Esophagus (tissue), 2 donors: ENCODE measurements around the gene AGXT. TPM values are rescaled to one million over a fixed set of nuclear protein-coding genes. Genes with fewer than 3 reads are reported as not detected.
"Not testable (repeated sequence)": the region's sequence is repeated elsewhere in the genome, so short reads cannot be mapped to it uniquely, and the experiment has no call there.

Experiments
- H3K27ac ChIP-seq, 2 donors: one replicate each; pipeline ENCODE4 v1.5.1; 2013; ENCODE audit warnings: low read depth in 2 of 2, mild to moderate bottlenecking in 2 of 2, inconsistent platforms in 1 of 2, low read length in 1 of 2, moderate library complexity in 1 of 2
- H3K27me3 ChIP-seq, 2 donors: one replicate each; pipeline ENCODE4 v1.6.1; 2013; ENCODE audit warnings: low read length in 2 of 2, control low read depth in 1 of 2, mild to moderate bottlenecking in 1 of 2; ENCODE audit not compliant: insufficient read depth in 2 of 2, control insufficient read depth in 1 of 2
- H3K36me3 ChIP-seq, 2 donors: one replicate each; pipeline ENCODE4 v1.6.1; 2013; ENCODE audit warnings: low read length in 1 of 2; ENCODE audit not compliant: control insufficient read depth in 2 of 2, insufficient read depth in 2 of 2
- H3K4me1 ChIP-seq, 2 donors: one replicate each; pipeline ENCODE4 v1.6.1; 2013; ENCODE audit warnings: low read length in 1 of 2; ENCODE audit not compliant: control insufficient read depth in 2 of 2, insufficient read depth in 2 of 2
- H3K4me3 ChIP-seq, 2 donors: one replicate each; pipeline ENCODE4 v1.5.1; 2013; ENCODE audit warnings: low read length in 2 of 2, mild to moderate bottlenecking in 2 of 2, low read depth in 1 of 2, moderate library complexity in 1 of 2
- H3K9me3 ChIP-seq, 2 donors: one replicate each; pipeline ENCODE4 v1.6.1; 2013; ENCODE audit warnings: mild to moderate bottlenecking in 2 of 2, low read depth in 1 of 2, low read length in 1 of 2, moderate library complexity in 1 of 2; ENCODE audit not compliant: control insufficient read depth in 2 of 2, insufficient read depth in 1 of 2
- WGBS, 2 donors: extraction: QIAGEN DNeasy Blood & Tissue Kit; methylation state at CpG; one replicate each; pipeline ENCODE4 v1.1.7; 2013; 5-methylcytosine and 5-hydroxymethylcytosine counted together
- polyA plus RNA-seq, 2 donors: library from polyadenylated mRNA; stranded (reverse); fragments of 200-250 nt; gene quantifications; one replicate each; pipeline ENCODE4 v1.2.3, GENCODE V29; 2013
- donor health status: healthy with polysubstance abuse.
- donor health status: Bipolar disorder and iron deficiency.

AGXT gene
- polyA plus RNA-seq, 2 donors: not detected

DNA sequence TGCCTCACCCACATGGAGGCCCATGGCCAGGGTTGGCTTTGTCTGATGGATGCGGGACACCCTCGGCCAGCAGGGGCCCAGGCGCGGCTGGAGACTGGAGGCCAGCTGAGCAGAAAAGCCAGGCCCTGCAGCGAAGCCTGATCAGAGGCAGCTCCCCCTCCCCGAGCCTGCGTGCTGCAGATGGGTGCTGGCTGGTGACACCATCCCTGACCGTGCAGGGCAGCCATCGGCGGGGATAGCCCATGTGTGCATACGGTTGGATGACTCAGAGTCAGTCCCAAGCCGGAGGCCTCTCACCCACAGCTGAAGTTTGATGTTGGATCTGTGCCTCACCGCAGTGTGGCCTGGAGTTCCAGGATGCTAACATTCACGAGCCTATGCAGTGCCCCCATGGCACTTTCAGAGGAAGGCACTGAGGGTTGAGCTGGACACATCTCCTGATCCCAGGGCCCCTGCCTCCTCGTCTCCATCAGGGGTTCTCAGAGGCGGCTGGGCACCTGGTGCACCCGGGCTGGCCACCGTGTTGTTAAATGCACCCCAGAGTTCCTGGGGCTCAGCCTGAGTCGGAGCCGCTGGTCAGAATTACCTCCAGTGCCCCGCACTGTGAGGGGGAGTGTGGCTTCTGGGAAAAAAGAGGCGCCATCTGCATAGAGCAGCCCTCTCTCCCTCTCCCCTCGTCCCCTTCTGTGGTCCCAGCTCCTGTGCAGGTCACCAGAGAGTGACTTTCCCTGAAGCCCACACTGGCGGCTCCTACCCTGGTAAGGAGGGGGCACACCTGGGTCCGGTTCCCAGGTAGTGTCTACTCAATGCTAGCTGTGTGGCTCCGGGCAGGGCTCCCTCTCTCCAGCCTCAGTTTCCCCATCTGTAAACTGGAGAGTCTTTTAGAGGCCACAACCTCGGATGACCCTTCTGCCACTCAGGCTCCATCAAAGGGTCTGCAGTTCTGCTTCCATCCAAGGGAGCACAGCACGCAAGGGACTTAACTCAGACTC is 29.2 kb upstream of the AGXT start:
- no peaks in the 10 kb centered on the region for H3K4me1 ChIP-seq
- no peak overlapping the region for H3K4me3 ChIP-seq
- WGBS, 2 donors: 83 to 85% methylated on average over 28 of the region's 28 CpGs
- H3K27me3 ChIP-seq: peaks cover 0 to 3% of the 10 kb centered on the region in 2 donors
- no peak overlapping the region for H3K27ac ChIP-seq
- H3K36me3 ChIP-seq: no peaks in the 10 kb centered on the region
- no peaks in the 10 kb centered on the region for H3K9me3 ChIP-seq

DNA sequence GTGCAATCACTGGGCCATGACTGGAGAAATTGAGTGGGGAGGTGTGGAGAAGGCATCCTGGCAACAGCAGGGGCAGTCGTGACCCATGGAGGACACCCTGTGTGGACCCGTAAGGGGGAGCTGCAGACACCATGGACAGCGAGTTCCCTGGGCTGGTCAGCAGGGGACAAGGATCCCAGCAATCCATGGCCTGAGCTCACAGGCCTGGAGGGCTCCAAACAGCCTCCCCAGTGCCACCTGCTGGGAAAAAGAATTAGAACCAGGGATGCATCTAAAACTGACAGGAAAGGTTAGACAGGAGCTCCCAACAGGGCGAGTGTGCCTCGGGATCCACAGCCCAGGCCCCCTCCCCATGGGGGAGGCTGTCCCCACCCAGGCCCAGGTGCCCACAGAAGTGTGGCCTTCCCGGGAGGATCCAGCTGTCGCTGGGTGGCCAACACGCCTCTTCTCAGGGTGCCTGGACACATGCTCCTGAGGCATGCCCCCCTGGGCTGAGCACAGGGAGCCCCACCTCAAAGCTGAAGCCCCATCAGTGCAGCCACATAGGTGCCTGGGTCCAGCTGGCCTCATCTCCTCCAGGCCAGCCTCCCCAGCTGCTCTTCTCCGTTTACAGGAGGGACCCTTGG is 28.1 kb upstream of the AGXT start:
- Histone ChIP-seq H3K36me3 (no peaks in the 10 kb centered on the region), H3K27me3 (peaks cover 0 to 3% of the 10 kb centered on the region in 2 donors), H3K4me3 (no peak overlapping the region), H3K27ac (no peak overlapping the region), H3K9me3 (no peaks in the 10 kb centered on the region), H3K4me1 (no peaks in the 10 kb centered on the region)
- 38 to 40% methylated on average over 9 of the region's 9 CpGs for WGBS, 2 donors

DNA sequence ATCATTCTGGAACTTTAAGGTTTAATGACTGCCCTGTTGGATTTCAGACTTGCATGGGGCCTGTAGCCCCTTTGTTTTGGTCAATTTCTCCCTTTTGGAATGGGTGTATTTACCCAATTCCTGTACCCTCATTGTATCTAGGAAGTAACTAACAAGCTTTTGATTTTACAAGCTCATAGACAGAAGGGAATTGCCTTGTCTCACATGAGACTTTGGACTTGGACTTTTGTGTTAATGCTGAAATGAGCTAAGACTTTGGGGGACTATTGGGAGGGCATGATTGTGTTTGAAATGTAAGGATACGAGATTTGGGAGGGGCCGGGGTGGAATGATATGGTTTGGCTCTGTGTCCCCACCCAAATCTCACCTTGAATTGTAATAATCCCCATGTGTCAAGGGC is 22.3 kb upstream of the AGXT start:
- not testable (repeated sequence) for H3K4me1 ChIP-seq, H3K27ac ChIP-seq, H3K9me3 ChIP-seq, H3K36me3 ChIP-seq, H3K27me3 ChIP-seq, H3K4me3 ChIP-seq
- WGBS, 2 donors: 77 to 79% methylated on average over 2 of the region's 2 CpGs

DNA sequence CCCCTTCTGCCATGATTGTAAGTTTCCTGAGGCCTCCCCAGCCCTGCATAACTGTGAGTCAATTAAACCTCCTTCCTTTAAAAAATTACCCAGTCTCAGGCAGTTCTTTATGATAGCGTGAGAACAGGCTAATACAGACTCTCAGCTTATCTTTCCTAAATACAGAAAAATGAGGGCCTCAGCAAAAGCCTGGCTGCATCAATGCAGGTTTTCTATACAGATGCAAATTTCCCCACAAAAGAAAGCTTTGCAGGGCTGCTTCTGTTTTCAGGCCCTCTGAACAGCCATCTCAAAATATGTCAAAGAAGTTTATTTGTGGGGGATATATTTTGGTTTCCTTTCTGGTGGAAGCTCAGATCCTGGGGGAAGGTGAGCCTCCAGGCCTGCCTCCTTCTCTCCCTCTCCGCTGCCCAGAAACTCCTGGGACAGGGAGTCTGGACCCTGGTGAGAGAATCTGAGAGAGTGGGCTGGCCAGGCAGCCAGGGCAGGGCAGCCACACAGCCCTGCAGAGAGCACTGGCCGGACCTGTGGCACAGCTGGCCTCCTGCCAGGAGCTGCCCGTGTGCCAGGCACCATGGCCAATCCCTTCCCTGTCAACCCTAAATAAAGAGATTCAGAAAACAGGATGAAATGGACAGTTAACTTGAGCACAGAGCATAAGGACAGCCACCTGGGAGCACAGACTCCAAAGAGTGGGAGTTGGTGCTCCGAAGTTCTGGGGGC is 21.6 kb upstream of the AGXT start:
- 72 to 73% methylated on average over 5 of the region's 5 CpGs for WGBS, 2 donors

DNA sequence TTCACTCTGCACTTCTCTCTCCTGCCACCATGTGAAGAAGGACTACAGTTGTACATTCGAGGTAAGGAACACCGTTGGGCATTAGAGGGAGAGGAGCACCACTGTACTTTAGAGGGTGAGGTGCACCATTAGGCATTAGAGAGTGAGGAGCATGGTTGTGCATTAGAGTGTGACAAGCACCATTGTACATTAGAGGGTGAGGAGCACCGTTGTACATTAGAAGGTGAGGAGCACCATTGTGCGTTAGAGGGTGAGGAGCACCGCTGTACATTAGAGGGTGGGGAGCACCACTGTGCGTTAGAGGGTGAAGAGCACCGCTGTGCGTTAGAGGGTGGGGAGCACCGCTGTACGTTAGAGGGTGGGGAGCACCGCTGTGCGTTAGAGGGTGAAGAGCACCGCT is 20.8 kb upstream of the AGXT start:
- WGBS, 2 donors: 93 to 94% methylated on average over 13 of the region's 13 CpGs
- Histone ChIP-seq H3K27me3 (no peaks in the 10 kb centered on the region), H3K36me3 (no peaks in the 10 kb centered on the region), H3K9me3 (no peaks in the 10 kb centered on the region), H3K4me1 (no peaks in the 10 kb centered on the region), H3K4me3 (no peak overlapping the region), H3K27ac (no peak overlapping the region)

More for the DNA sequence above, 21.6 kb upstream of the AGXT start:
- Histone ChIP-seq H3K27me3 (no peaks in the 10 kb centered on the region), H3K4me3 (no peak overlapping the region), H3K36me3 (no peaks in the 10 kb centered on the region), H3K4me1 (no peaks in the 10 kb centered on the region), H3K9me3 (no peaks in the 10 kb centered on the region), H3K27ac (no peak overlapping the region)

DNA sequence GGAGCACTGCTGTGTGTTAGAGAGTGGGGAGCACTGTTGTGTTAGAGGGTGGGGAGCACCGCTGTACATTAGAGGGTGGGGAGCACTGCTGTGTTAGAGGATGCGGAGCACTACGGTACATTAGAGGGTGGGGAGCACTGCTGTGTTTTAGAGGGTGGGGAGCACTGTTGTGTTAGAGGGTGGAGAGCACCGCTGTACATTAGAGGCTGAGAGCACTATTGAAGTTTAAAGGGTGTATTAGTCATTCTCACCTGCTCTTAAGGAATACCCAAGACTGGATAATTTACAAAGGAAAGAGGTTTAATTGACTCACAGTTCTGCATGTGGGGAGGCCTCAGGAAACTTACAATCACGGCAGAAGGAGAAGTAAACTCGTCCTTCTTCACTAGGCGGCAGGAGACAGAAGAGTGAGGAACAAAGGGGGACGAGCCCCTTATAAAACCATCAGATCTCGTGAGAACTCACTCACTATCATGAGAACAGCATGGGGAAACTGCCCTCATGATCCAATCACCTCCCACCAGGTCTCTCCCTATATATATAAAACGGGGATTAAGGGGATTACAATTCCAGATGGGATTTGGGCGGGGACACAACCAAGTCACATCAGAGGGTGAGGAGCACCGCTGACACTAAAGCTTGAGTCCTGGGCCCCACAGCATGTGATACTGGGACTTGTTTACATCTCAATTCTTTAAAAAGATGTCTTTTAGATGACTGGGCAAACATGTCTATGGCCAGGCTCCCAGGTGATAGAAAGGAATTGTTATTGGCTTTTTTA is 19.5 kb upstream of the AGXT start:
- WGBS, 2 donors: 66 to 75% methylated on average over 12 of the region's 12 CpGs
- no peak overlapping the region for H3K27ac ChIP-seq
- H3K9me3 ChIP-seq: no peaks in the 10 kb centered on the region
- no peaks in the 10 kb centered on the region for H3K4me1 ChIP-seq
- H3K36me3 ChIP-seq: no peaks in the 10 kb centered on the region
- H3K27me3 ChIP-seq: no peaks in the 10 kb centered on the region
- H3K4me3 ChIP-seq: no peak overlapping the region

DNA sequence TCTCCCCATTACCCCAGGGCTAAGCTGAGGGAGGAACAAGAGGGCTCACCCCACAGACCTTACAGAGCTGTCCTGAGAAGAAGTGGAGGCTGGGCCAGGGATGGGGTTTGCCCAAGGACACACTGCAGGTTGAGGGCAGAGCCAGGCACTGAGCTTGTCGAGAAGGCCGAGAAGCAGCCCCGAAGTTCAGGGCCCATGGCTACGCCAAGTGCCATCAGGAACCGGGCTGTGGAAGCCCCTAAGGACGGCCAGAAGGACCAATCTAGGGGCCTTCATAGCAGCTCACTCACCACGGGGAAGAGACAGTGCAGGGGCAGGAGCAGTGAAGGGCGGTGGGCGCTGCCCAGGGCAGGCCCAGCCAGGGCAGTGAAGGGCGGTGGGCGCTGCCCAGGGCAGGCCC is 18.6 kb upstream of the AGXT start:
- H3K9me3 ChIP-seq: no peaks in the 10 kb centered on the region
- H3K27ac ChIP-seq: no peak overlapping the region
- H3K4me1 ChIP-seq: no peaks in the 10 kb centered on the region
- WGBS, 2 donors: 85 to 86% methylated on average over 9 to 11 of the region's 11 CpGs
- H3K36me3 ChIP-seq: no peaks in the 10 kb centered on the region
- H3K4me3 ChIP-seq: no peak overlapping the region
- no peaks in the 10 kb centered on the region for H3K27me3 ChIP-seq

DNA sequence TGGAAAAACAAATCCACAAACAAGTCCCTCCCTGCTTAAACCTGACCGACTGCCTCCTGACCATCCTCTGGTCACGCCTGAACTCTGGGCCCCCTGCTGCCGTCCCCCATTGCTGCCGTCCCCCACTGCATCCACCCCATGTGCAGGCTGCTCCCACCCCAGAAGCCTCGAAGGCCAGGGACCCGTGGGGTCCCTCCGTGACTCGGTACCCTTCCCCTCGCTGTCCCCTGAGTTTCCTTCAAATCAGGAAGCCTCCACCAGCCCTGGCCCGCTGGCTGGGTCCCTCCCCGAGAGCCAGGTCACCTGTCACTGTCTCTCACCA is 17.9 kb upstream of the AGXT start:
- 54 to 59% methylated on average over 9 to 11 of the region's 11 CpGs for WGBS, 2 donors
- no peak overlapping the region for H3K27ac ChIP-seq
- no peaks in the 10 kb centered on the region for H3K27me3 ChIP-seq
- H3K4me1 ChIP-seq: no peaks in the 10 kb centered on the region
- H3K4me3 ChIP-seq: no peak overlapping the region
- no peaks in the 10 kb centered on the region for H3K36me3 ChIP-seq
- no peaks in the 10 kb centered on the region for H3K9me3 ChIP-seq
